Measurements from ENCODE around the gene NAA50.

The NAA50 gene

DNA sequence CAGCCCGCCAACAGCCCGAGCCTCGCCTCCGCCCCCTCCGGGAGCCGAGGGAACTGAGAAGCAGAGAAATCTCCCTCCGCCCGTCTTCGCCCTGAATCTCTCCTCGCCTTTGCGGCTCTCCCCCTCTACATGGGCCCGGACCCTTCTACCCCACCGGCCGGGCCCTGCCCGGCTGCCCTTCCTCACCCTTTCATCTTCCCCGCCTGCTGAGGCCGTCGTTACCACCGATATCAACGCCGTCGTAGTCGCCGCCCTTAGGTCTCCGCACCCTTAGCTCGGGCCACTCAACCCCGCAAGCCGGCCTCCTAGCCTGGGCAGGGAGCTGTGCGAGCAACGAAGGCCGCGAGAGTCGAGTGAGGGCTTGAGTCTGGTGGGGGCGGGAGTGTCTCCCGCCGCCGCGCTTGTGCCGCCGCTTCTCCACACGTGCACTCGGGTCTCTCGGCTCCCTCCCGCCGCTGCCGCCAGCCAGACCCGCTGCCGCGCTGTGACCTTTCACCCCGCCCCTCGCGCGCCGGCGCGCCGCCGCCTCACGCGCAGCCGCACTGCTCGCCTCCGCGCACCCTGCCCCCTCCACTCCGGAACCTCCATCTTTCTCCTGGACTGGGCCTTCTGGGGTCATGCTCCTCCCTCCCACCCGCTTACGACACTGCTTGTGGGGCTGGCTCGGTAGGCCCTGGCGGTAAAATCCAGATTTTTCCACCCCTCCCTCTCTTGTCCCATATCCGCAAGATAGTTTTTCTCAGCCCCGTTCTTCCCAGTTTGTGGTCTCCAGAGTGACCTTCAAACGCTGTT, at the start of gene NAA50:
NAA50 (minus strand) TSS at position 494 of the 792 bp plus-strand sequence; CDS start at position 194, 300 bp downstream.
- peaks cover 12% of the 10 kb centered on the region for H3K36me3 Mint-ChIP-seq (ENCODE audit: low read depth)
- peak within 1 kb of the TSS; percentile 94 for H3K4me3 Mint-ChIP-seq
- DNase-seq (ENCODE audit: low spot score) = peak; percentile 86
- H3K4me1 Mint-ChIP-seq (ENCODE audit: low read depth) = peaks cover 58% of the 10 kb centered on the region
- peak within 1 kb of the TSS; percentile 99 for H3K27ac Mint-ChIP-seq
- H3K27me3 Mint-ChIP-seq (ENCODE audit: low read depth) = no peaks in the 10 kb centered on the region
- H3K9me3 Mint-ChIP-seq = no peaks in the 10 kb centered on the region

DNA sequence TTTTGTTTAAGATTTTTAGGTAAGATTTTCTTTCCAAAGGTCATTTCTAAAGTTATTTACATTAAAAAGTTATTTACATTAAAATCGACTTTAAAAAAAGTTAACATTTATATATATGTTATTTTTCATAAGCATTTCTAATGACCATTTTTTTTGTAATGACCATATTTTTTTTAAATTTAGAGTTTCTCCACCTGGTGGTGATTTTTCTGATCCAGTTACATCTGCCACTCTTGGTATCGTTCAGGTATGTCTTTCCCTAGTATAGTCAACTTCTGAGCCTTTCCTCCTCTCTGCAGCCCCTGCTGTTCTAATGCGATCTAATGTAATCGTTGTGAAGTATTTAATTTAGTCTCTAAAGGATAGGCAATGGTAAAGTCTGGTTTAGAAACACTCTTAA, 49.6 kb upstream of the NAA50 start:
- no peaks in the 10 kb centered on the region for H3K4me1 Mint-ChIP-seq (ENCODE audit: low read depth)
- peaks cover 5% of the 10 kb centered on the region for H3K36me3 Mint-ChIP-seq (ENCODE audit: low read depth)
- no peaks in the 10 kb centered on the region for H3K9me3 Mint-ChIP-seq
- H3K27me3 Mint-ChIP-seq (ENCODE audit: low read depth) = no peaks in the 10 kb centered on the region
- no peak overlapping the region for H3K4me3 Mint-ChIP-seq
- H3K27ac Mint-ChIP-seq = no peak overlapping the region
- DNase-seq (ENCODE audit: low spot score) = no peak

GRCh38 chr3:113794526-113794925, 48.5 kb upstream of the NAA50 start:
- Mint-ChIP-seq H3K4me3 (no peak overlapping the region), H3K27me3 (ENCODE audit: low read depth) (no peaks in the 10 kb centered on the region), H3K4me1 (ENCODE audit: low read depth) (no peaks in the 10 kb centered on the region), H3K36me3 (ENCODE audit: low read depth) (peaks cover 5% of the 10 kb centered on the region), H3K9me3 (no peaks in the 10 kb centered on the region), H3K27ac (no peak overlapping the region)
- DNase-seq (ENCODE audit: low spot score) = no peak

DNA sequence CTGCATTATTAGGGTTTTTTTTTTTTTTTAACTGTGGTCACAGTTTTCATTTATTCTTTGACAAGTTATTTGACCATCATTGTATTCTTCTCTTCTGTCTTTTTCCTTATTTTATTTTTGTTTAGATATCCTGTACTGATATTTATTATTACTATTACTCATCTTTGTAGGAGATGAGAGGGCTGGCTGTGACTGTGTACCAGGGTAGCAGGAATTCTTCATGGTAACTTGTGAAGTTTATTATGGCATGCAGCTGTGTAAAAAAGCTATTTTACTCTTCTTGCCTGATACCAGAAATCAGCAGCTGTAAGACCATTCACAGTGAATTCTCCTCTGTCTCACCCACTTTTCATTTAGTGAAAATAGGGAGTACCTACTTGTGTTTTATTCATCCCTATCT, 45.3 kb upstream of the NAA50 start:
- Mint-ChIP-seq H3K4me3 (no peak overlapping the region), H3K27me3 (ENCODE audit: low read depth) (no peaks in the 10 kb centered on the region), H3K9me3 (no peaks in the 10 kb centered on the region), H3K27ac (no peak overlapping the region), H3K36me3 (ENCODE audit: low read depth) (peaks cover 7% of the 10 kb centered on the region), H3K4me1 (ENCODE audit: low read depth) (no peaks in the 10 kb centered on the region)
- no peak for DNase-seq (ENCODE audit: low spot score)

- Mint-ChIP-seq H3K36me3 (ENCODE audit: low read depth) (peaks cover 10% of the 10 kb centered on the region), H3K27ac (no peak overlapping the region), H3K4me1 (ENCODE audit: low read depth) (peaks cover 5% of the 10 kb centered on the region), H3K4me3 (no peak overlapping the region), H3K9me3 (no peaks in the 10 kb centered on the region), H3K27me3 (ENCODE audit: low read depth) (no peaks in the 10 kb centered on the region)
- DNase-seq (ENCODE audit: low spot score) = no peak
Observed at GRCh38 chr3:113783980-113784379, 37.9 kb upstream of the NAA50 start.

- Mint-ChIP-seq H3K9me3 (no peaks in the 10 kb centered on the region), H3K4me3 (no peak overlapping the region), H3K36me3 (ENCODE audit: low read depth) (peaks cover 10% of the 10 kb centered on the region), H3K4me1 (ENCODE audit: low read depth) (peaks cover 5% of the 10 kb centered on the region), H3K27ac (no peak overlapping the region), H3K27me3 (ENCODE audit: low read depth) (no peaks in the 10 kb centered on the region)
- no peak for DNase-seq (ENCODE audit: low spot score)
Observed at GRCh38 chr3:113783463-113783862, 37.4 kb upstream of the NAA50 start.

DNA sequence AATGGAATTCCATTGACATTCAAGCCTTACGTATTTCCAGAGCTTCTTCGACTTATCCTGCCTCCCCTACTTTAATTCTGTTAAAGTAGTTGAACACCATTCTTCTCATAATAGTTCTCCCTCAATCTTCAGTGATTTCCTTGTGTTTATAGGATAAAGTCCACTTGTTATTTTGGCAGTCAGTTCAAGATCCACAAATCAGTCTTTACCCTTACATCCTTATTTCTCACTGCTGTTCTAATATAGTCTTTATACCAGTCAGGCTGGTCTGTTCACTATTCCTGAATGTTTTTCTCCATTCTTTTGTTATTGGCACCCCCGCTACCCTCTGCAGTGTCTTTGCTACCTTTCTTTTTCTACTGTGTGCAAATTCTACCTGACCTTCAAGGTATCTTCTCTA, 30.5 kb upstream of the NAA50 start:
- Mint-ChIP-seq H3K9me3 (no peaks in the 10 kb centered on the region), H3K4me1 (ENCODE audit: low read depth) (peaks cover 7% of the 10 kb centered on the region), H3K27me3 (ENCODE audit: low read depth) (no peaks in the 10 kb centered on the region), H3K36me3 (ENCODE audit: low read depth) (peaks cover 2% of the 10 kb centered on the region), H3K27ac (no peak overlapping the region), H3K4me3 (no peak overlapping the region)
- DNase-seq (ENCODE audit: low spot score) = no peak

GRCh38 chr3:113775516-113775915, 29.5 kb upstream of the NAA50 start:
- H3K27ac Mint-ChIP-seq = no peak overlapping the region
- no peak overlapping the region for H3K4me3 Mint-ChIP-seq
- H3K9me3 Mint-ChIP-seq = no peaks in the 10 kb centered on the region
- no peak for DNase-seq (ENCODE audit: low spot score)
- H3K4me1 Mint-ChIP-seq (ENCODE audit: low read depth) = peaks cover 7% of the 10 kb centered on the region
- H3K27me3 Mint-ChIP-seq (ENCODE audit: low read depth) = no peaks in the 10 kb centered on the region
- peaks cover 2% of the 10 kb centered on the region for H3K36me3 Mint-ChIP-seq (ENCODE audit: low read depth)

DNA sequence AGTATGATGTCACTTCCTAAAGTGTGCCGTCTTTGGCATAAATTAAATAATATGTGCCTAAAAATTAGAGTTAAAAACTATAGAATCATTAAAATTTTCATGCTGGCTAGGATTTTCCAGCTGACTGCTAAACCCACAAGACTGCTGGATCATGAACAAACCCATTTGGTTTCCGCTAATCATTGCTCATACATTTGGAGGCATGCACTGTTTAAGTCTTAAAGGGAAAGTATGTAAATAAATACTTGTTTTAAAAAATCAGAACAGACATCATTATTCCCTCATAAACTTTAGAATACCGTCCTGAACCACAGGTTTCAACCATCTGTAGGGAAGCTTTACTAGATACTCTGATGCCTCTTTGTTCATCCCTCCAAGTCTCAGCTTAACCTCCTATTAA, 27.3 kb upstream of the NAA50 start:
- Mint-ChIP-seq H3K4me1 (ENCODE audit: low read depth) (peaks cover 7% of the 10 kb centered on the region), H3K36me3 (ENCODE audit: low read depth) (no peaks in the 10 kb centered on the region), H3K4me3 (no peak overlapping the region), H3K9me3 (no peaks in the 10 kb centered on the region), H3K27me3 (ENCODE audit: low read depth) (no peaks in the 10 kb centered on the region), H3K27ac (no peak overlapping the region)
- no peak for DNase-seq (ENCODE audit: low spot score)

- H3K4me3 Mint-ChIP-seq = no peak overlapping the region
- H3K36me3 Mint-ChIP-seq (ENCODE audit: low read depth) = no peaks in the 10 kb centered on the region
- no peak for DNase-seq (ENCODE audit: low spot score)
- H3K27ac Mint-ChIP-seq = no peak overlapping the region
- H3K9me3 Mint-ChIP-seq = no peaks in the 10 kb centered on the region
- H3K27me3 Mint-ChIP-seq (ENCODE audit: low read depth) = no peaks in the 10 kb centered on the region
- H3K4me1 Mint-ChIP-seq (ENCODE audit: low read depth) = peaks cover 7% of the 10 kb centered on the region
Observed at GRCh38 chr3:113771993-113772392, 25.9 kb upstream of the NAA50 start.

DNA sequence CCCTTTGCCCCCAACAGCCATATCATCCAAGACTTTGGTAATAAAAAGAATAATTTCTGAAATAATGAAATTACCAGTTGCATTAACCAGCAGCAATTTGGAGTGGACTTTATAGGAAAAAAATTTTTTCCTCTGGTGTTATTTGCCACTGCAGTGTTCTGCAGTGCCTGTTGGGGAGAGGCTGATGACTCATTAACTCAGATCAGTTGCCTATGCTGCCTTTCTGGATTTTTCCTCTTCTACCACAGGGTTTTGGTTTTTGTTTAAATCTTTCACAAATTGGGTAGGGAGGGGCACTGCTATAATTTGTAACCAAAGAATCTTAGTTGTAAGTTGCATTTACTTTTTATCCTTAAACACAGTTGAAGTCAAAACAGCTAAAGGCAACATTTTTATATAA, 23.5 kb upstream of the NAA50 start:
- no peak for DNase-seq (ENCODE audit: low spot score)
- no peak overlapping the region for H3K27ac Mint-ChIP-seq
- H3K36me3 Mint-ChIP-seq (ENCODE audit: low read depth) = no peaks in the 10 kb centered on the region
- H3K4me1 Mint-ChIP-seq (ENCODE audit: low read depth) = peaks cover 7% of the 10 kb centered on the region
- no peaks in the 10 kb centered on the region for H3K27me3 Mint-ChIP-seq (ENCODE audit: low read depth)
- H3K9me3 Mint-ChIP-seq = no peaks in the 10 kb centered on the region
- H3K4me3 Mint-ChIP-seq = no peak overlapping the region

DNA sequence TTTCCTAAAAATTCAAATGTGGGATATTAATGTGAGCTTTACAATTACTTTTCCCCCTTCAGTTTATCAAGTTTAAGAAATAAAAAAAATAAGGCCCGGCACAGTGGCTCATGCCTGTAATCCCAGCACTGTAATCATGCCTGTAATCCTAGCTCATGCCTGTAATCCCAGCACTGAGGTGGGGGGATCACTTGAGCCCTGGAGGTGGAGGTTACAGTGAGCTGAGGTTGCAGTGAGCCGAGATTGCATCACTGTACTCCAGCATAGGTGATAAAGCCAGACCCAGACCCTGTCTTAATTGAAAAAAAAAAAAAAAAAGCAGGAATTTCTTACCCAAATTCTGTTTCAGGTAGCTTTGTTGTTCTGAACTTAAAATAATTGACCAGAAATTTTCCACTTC, 18.6 kb upstream of the NAA50 start:
- DNase-seq (ENCODE audit: low spot score) = no peak
- no peak overlapping the region for H3K4me3 Mint-ChIP-seq
- no peaks in the 10 kb centered on the region for H3K4me1 Mint-ChIP-seq (ENCODE audit: low read depth)
- H3K27me3 Mint-ChIP-seq (ENCODE audit: low read depth) = no peaks in the 10 kb centered on the region
- no peak overlapping the region for H3K27ac Mint-ChIP-seq
- no peaks in the 10 kb centered on the region for H3K9me3 Mint-ChIP-seq
- no peaks in the 10 kb centered on the region for H3K36me3 Mint-ChIP-seq (ENCODE audit: low read depth)

GRCh38 chr3:113758389-113759024, 12.5 kb upstream of the NAA50 start:
- no peaks in the 10 kb centered on the region for H3K27me3 Mint-ChIP-seq (ENCODE audit: low read depth)
- no peaks in the 10 kb centered on the region for H3K4me1 Mint-ChIP-seq (ENCODE audit: low read depth)
- H3K27ac Mint-ChIP-seq = no peak overlapping the region
- H3K9me3 Mint-ChIP-seq = peaks cover 7% of the 10 kb centered on the region
- peaks cover 12% of the 10 kb centered on the region for H3K36me3 Mint-ChIP-seq (ENCODE audit: low read depth)
- no peak for DNase-seq (ENCODE audit: low spot score)
- H3K4me3 Mint-ChIP-seq = no peak overlapping the region

DNA sequence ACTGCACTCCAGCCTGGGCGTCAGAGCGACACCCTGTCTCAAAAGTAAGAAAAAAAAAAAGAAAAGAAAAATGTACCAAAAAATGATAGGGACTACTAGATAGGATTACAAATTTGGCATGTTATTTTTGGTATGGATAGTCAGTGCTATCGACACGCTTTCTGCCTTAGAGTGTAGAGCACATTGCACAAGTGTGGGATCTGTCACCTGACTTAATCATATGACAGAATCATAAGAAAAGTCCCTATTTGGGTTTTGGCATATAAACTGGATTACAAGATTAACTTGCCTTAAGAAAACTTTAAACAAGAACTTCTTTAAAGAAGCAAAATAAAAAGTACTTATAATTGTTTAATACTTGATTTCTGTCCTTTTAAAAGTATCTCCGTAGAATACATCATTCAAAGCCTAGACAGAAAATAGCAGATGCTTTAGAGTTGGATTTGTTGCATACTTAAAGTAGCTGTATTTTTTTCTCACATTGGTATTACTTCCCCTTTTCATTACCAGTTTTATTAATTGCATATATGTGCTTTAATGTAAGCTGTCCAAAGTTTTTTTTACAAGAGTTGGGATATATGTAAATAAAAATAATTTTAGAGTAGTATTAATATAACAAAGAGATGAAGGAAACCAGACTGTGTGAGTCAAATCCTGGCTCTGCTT, 8.6 kb upstream of the NAA50 start:
- Mint-ChIP-seq H3K27ac (no peak overlapping the region), H3K9me3 (peaks cover 7% of the 10 kb centered on the region), H3K4me1 (ENCODE audit: low read depth) (peaks cover 2% of the 10 kb centered on the region), H3K36me3 (ENCODE audit: low read depth) (peaks cover 14% of the 10 kb centered on the region), H3K4me3 (no peak overlapping the region), H3K27me3 (ENCODE audit: low read depth) (no peaks in the 10 kb centered on the region)
- no peak for DNase-seq (ENCODE audit: low spot score)

Measured in T-helper 2 cell treated with Interferon-gamma antibody and Interleukin-4, amounts not matched to agents 5 μg/mL and 100 μg/mL, for 36 hours (primary cell).